Fibroblast of gingiva (primary cell): ENCODE data around the gene KLF6.
"Not testable (repeated sequence)": the region's sequence is repeated elsewhere in the genome, so short reads cannot be mapped to it uniquely, and the experiment has no call there.

Experiments
- DNase-seq: peaks from one replicate; pipeline ENCODE4 v3.0.0-alpha.2; 2011; ENCODE audit warnings: low read depth

KLF6 gene

DNA sequence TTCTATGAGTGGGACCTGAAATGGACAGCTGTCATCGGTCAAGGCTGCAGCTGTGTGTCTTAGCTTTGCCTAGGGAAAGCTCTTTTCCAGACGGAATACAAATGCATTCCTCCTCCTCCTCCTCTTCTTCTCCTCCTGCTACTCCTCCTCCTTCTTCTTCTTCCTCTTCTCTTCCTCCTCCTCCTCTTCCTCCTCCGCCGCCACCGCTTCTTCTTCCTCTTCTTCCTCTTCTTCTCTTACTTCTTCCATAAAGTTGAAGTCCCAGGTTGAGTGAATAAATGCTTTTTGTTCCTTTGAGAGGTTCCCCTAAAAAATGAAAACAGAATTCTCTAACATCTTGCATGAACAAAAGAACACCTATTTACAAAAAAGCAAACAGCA lies 28.7 kb downstream of the KLF6 start:
- no peak for DNase-seq

DNA sequence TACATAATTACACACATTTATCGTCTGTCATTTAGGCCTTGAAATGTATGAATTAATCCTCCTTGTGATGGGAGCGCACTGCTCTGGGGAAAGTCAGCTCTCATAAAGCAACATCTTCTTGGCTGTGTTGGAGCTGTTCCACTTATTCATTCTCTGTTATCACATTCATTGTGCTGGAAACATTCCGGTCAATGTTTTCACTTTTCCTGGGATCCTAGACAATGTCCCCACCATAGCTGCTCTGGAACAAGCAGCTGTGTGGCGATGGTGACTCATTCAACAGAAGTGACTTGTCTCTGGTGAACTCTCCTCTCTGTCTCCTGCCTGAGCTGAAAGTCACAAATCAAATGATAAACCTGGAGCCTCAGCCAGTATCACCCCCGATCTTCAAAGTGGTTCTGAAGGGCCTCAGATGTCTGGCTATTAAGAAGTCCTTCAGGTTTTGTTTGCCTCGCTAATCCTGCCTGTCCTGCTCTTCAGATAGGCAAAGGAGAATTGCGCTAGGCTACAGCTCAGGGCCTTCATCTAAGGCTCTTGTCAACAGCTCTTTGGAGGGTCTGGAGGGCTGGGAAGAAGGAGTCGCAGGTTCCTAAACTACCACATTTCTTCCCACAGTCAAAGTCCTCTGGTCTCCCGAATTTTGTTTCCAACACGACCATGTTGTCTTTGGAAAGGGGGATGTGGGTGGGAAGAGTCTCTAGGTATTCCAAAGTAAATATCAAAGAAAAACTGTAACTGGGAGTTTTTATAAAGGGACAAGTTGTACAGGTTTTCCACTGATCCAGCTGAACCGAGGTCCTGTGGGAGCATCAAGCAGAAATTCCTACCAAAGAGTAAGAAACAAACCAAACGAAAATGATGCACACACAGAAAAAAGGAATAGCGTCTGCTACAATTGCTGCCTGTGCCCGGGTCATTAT lies 29.3 kb downstream of the KLF6 start:
- DNase-seq, result no peak

DNA sequence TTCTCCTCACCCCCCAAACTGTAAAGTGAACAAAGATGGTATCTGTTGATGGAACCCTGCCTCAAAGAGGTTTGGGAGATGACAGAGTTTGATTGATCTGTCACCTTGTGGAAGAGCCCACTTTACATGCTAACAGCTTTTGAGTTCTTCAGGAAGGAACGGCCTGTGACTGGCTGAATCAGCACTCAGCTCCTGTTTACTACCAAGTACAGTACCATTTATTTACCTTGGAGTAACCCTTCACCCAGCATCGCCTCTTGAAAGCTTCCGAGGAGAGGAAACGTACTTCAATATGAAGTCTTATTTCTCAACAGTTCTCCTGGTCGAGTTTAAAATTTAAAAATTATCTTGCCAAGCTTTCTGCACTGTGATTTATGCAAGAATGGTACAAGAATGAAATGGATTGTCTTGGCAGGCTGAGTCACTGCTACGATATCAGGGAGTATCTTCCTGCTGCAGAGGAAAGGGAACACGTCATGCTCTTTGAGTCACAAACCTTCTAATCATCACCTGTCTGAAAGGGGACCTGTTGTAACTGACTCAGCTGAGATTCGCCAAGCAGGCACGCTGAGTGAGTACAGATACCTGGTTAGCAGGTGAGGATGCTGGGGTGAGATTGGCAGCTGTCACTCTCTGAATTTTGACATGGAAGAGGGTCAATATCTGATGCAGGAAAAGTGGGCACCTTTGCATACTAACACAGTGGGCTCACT lies 30.1 kb downstream of the KLF6 start:
- DNase-seq, result peak; percentile 57

DNA sequence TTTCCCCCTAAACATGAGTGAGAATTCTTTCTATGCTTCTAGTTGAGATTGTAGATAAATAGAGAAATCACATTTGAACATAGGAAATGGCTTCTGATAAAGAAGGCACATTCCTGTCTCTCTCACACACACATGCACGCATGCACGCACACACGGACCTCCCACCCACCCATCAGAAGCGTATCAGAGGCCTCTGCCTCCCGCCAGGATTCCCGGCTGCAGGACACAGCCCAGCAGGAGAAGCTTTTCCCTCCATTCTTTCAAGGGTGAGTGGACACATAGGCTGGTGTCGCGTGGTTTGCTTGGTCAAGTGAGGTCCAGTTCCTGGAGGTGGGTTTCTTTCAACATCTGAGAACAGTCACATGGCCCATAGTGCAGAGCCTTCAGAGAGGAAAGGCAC lies 34.2 kb downstream of the KLF6 start:
- DNase-seq, result no peak

DNA sequence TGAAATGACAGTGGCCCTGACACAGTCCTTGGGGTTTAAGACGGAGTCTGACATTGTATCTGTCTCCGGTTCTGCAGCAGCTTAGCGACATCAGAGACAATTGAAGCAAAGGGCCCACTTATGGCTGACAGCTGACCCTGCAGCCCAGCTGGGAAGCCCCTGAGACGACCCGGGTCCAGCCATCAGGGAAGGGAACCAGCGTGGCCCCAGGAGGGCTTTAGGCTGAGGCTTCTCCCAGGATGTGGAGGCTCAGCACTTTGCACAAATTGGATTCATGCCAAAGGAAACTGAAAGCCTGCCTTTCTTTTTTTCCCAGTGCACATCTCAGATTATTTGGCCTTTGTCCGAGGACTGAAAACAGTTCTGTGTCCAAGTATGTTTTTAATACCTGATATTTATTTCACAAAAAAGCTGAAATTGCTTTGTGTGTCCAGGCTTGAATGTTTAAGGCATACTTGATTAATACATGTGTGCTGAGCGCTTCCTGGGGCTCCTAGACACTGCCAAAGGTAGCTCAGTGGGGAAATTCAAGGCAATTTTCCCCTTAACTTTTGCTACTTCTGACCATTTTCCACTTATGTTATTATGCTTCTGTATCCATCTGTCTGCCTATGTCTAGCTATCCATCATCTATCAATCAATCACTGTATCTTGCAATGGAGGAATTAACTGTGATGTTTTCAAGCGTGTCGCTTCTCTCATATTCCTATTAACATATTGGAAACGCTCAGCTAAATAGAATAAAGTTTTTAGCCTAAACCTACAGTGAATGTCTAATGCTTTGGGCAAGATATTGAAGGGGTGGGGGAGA lies 34.8 kb downstream of the KLF6 start:
- no peak for DNase-seq

DNA sequence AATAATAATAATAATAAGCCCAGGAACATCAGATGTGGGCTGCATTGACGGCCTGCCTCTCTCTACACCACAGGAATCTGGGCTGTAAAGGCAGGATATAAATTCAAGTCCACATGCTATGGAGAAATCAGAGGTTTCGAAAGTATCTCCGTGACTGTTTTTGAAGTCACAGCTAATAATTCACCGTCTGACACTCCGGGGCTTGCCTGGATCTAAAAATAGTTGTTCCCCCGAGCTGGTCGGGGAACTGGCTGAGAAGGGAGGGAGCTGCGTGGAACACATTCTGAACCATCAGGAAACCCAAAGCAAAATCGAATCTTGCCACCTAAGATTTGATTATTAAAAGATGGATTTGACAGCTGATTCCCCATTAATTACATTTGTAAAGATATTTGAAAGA lies 35.4 kb downstream of the KLF6 start:
- DNase-seq, result peak; percentile 48

DNA sequence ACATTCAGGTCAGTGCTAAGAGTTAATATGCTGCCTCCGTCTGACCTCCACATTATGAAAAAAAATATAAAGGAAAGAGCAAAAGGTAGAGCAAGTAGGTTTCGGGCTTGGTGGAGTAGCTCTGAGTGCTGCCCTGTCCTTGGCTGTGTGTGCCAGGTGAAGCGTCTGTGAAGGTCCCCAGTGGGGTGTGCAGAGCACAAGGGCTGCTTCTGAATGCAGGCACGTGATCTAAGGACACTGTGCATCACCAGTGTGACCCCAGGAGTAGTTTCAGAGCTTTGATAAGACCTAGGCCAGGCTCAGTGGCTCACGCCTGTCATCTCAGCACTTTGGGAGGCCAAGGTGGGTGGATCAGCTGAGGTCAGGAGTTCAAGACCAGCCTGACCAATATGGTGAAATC lies 36.0 kb downstream of the KLF6 start:
- DNase-seq, result no peak

DNA sequence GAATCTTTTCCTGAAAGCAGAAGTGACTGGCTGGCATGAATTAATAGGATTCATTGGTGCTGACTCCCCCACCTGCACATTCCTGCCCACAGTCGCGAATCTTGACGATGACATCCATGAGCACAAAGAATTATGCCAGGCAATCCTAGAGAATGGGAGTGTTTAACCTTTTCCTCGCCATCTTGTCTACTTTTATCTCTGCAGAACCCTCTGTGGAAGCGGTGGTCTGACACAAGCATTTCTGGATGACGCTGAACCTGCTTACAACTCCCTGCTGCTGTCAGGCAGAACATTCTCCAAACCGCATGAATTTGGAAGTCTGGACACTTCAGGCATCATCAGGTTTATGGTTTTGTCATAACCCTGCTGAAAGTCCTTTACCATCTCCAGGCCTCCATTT lies 36.5 kb downstream of the KLF6 start:
- DNase-seq, result no peak

DNA sequence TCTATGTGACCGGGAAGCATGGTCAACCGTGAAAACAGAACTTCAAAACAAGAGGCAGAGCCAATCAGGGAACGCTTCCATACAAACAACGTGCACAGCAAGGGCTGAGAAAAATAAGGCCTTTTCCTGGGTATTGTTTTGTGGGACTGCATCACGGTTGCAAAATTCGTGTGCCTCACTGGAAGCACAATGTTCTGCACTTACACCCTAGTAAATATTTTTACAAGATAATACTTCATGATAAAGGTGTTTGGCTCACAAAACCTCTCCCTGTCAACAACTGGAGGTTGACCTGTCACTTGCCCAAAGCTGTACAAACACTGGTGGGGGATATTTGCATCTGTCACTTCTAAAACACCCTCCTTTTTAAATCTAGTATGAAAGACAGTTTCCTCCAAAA lies 37.0 kb downstream of the KLF6 start:
- no peak for DNase-seq

DNA sequence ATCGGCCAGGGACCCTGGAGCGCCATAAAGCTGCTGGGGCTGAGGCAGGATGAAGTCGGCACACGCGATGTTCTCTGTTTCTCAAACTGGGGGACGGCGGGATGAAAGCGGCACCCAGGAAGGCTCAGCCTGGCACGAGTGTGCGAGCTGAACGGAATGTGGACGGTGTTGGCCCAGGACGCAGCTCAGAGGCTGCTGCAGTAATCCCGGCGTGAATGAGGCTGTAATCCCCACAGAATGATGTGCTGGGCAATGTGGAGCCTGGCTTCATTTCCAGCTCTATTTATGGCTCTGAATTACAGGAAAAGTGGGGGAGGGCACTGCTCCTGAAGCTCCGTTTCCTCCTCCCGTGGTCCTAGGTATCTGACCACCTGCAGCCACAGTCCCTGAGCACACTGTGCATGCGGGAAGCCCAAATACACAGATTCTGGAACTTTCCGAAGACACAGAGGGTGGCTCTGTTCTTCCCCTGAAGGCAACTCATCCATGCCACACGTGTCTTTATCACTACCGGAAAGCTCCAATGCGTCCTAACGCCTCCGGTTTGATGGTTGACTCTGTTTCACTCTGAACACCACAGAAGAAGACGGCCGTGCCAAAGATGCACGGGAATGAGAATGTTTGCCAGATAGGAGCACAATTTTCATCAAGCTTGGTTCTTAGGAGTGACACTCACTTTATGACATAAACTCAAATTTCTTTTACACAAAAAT lies 37.6 kb downstream of the KLF6 start:
- no peak for DNase-seq

DNA sequence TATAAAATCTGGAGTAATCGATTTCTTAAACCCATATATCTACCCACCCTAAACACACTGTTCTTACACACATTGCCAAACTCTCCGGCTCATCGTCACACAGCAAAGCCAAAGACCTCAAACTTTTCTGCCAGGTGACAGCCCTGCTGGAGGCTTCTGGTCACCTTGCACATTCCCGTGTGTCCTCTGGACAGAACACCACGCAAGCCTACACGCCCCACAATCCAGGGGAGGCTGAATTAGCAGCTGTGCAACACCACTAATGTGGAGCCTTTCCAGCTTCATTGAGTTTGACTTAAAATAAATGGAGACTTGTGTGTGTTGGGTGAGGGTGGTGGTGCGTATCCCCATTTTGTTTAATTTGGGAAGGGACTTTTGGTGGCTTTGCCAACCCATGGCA lies 38.4 kb downstream of the KLF6 start:
- DNase-seq, result no peak

DNA sequence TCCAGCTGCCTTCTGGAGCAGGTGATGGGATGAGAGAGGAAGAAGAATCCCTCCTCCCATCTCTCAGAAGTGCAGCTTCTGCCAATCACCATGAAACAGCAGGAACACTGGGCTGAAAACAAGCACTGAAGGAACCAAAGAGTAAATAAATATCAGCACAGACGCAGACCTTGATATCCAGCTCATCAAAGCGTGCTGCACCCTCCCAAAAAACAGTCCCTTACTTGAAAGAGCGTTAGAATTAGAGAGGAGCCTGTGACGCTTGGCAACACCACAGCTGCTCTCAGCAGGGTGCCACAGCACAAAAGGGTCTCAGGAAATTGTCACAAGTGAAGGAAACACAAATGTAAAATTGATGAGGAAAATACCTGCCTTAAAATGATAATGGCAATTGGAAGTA lies 39.5 kb downstream of the KLF6 start:
- no peak for DNase-seq

DNA sequence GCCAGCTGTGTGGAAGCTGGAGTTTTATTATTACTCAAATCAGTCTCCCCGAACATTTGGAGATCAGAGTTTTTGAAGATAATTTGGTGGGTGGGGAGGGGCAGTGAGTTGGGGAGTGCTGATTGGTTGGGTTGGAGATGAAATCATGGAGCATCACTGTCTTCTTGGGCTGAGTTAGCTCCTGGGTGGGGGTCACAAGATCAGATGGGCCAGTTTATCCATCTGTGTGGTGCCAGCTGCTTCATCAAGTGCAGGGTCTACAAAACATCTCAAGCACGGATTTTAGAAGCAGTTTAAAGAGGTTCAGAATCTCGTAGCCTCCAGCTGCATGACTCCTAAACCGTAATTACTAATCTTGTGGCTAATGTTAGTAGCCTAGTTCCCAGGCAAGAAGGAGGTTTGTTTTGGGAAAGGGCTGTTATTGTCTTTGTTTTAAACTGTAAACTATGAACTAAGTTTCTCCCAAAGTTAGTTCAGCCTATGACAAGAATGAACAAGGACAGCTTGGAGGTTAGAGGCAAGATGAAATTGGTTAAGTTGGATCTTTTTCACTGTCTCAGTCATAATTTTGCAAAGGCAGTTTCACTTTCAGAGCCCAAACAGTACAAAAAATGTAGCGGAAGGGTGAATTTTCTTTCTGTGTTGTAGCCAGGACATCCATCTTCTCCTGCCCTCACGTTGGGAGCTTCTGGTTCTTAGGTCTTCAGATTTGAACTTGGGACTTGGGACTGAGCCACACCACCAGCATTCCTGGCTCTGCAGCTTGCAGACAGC lies 43.1 kb downstream of the KLF6 start:
- DNase-seq, result peak; percentile 18

DNA sequence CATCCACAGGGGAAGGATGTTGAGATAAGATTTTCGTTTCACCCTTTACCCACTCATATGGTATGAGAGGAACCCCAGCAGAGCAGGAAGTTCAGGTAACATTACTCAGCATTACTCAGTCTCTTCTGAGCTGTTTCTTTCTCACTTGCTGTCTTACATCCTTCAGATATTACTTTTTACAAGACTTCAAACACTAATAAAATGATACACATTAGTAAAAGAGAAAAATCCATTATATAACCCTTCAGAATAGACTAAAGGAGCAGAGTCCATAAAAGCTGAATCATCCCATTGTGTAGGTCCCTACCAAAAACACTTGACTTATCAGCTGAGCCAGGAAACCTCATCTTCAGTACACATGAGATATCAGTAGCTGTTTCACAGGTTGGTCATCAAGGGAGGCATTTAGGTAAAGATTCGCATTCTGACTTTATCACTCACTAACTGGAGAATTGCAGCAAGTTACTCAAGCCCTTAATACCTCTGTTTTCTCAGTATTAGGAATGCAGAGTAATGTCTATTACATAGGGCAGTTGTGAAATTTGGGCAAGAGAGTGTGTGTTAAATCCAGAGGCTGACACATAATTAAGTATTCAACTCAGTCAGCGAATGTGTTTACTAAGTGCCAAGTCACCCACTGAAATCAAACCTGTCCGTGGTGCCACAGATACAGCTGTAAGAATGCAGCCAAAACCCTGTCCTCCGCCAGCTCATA lies 44.7 kb downstream of the KLF6 start:
- DNase-seq, result peak; percentile 58

DNA sequence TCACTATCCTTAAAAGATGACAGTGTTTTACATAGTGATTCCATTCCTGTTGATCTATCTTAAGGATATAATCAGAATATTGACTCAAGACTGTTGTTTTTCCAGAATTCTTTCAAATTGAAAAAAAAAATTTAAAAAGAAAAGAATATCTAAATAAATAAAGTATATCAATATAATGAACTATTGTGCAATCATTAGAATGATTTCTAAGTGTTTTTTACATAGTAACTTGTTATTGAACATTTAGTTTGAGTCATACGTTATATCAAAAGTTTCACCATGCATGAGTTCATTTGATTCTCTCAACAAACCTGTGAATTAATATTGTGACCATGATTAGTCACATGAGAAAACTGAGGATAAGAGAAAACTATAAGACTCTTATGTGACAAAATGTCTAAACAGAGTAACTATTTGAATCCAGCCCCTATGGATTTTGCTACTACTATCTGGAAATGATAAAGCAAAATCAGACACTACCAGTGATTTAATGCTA lies 46.1 kb downstream of the KLF6 start:
- no peak for DNase-seq

DNA sequence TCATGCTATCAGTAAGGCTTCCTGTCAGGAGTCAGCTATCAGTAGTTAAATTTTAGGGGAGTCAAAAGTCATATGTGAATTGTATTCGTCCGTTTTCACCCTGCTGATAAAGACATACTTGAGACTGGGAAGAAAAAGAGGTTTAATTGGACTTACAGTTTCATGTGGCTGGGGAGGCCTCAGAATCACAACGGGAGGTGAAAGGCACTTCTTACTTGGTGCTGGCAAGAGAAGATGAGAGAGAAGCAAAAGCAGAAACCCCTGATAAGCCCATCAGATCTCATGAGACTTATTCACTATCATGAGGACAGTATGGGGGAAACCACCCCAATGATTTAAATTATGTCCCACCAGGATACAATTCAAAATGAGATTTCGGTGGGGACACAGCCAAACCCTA lies 47.1 kb downstream of the KLF6 start:
- no peak for DNase-seq

DNA sequence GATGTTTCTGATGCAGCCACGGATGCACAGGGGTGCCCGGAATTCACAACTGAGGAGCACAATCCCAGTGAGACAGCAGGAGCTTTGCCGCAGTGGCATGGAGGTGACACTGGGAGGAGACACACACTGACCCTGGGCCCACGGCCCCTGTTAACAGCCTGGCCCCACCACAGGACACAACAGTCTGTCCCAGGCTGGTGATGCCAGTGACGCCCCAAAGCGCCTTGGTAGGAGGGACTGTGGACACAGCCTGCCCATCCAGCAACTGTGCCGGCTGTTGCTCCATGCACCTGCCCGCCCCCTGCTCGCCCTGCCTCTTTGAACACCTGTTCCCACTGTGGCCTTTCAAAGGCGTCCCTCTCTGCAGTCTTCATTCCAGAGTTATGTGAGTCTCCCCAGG lies 49.8 kb downstream of the KLF6 start:
- DNase-seq, result no peak

DNA sequence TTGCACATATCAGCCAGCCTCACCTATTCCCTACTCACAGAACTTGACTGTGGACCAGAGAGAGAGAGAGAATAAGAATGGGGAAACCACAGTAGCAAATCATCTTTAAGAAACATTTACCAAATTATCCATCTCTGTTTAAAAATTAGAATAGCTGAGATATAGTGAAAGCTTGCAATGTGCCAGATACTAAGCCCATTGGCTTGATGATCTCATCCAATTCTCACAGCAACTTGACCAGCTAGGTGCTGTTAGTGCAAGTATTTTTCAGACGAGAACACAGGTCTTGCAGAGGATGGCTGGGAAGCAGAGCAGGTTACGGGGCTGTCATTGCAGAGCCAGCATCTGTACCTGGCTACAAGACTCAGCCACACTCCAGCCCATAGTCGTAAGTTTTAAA lies 50.9 kb downstream of the KLF6 start:
- no peak for DNase-seq

DNA sequence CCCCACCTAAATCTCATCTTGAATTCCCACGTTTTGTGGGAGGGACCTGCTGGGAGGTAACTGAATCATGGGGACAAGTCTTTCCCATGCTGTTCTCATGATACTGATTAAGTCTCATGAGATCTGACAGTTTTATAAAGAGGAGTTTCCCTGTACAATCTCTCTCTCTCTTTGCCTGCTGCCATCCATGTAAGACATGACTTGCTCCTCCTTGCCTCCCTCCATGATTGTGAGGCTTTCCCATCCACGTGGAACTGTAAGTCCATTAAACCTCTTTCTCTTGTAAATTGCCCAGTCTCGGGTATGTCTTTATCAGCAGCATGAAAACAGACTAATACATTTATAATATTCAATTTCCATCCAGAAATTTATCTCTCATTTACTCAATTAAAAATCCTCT lies 52.8 kb downstream of the KLF6 start:
- not testable (repeated sequence) for DNase-seq

DNA sequence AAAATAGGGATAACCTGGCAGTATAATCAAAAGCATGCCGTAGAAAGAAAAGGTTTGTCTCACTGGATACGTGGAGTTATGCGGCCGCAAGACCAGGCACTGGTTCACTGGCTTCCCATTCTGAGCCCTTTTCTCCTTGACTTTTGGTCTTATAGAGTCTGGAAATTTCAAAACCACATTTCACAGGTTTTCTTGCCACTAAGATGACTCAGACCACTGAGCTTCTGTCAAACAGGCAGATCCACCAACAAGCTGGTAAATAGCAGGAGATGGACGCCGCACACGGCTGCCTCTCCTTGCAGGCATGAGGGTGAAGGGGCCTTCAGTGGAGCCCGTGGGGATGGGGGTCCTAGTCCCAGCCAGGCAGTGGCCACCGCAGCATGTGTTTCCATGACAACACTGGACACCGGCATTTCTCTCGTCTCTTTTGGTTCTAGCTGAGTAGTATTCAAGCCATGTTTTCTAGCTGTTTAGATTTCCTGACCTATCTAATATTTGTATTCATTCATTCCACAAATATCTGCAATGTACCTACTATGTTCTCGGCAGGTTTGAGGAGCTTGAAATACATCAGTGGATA lies 55.5 kb downstream of the KLF6 start:
- no peak for DNase-seq
